ENCODE measurements around the gene PIEZO2.

DNA sequence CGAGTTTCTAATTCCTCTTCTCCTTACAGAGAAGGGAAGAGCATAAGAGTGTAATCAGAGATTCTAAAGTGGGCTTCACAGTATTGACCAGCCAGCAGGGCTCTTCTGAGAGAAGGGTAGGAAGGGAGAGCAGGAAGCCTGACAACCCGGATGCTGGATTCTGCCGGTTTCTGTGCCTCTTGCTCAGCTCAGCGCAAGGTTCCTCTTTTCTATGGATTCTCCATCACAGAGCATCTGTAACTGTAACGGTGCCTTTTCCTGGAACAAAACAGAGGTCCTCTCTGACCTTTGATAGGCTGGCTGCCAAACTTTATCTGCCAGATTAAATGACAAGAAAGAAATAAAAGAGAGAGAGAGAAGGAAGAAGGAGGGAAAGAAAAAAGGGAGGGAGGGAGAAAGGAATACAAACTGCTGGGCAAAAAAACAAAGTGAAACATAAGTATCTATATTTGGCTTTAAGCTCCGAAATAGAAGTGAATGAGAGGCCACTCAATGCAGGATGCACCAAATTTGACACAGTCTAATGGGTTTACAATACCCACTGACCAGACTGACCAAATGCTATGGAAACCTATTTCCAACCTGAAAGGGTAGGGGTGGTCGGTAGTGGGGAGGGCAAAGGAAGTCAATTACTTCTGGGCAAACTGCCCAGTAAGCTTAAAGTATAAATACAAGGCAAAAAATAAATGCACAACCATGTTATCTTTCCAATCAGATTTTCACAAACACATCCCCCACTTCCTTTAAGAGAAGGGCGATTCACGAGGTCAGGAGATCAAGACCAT lies 59.2 kb downstream of the PIEZO2 start:
- TF ChIP-seq, protein P1, sequence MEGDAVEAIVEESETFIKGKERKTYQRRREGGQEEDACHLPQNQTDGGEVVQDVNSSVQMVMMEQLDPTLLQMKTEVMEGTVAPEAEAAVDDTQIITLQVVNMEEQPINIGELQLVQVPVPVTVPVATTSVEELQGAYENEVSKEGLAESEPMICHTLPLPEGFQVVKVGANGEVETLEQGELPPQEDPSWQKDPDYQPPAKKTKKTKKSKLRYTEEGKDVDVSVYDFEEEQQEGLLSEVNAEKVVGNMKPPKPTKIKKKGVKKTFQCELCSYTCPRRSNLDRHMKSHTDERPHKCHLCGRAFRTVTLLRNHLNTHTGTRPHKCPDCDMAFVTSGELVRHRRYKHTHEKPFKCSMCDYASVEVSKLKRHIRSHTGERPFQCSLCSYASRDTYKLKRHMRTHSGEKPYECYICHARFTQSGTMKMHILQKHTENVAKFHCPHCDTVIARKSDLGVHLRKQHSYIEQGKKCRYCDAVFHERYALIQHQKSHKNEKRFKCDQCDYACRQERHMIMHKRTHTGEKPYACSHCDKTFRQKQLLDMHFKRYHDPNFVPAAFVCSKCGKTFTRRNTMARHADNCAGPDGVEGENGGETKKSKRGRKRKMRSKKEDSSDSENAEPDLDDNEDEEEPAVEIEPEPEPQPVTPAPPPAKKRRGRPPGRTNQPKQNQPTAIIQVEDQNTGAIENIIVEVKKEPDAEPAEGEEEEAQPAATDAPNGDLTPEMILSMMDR (IDR thresholded peaks at IDR 0.05): no peak
- TF ChIP-seq EP300 (IDR thresholded peaks at IDR 0.05) (no peak), POLR2AphosphoS5 (IDR thresholded peaks at IDR 0.05) (no peak), POLR2A (IDR thresholded peaks at IDR 0.05) (no peak)

Data from upper lobe of left lung (tissue), 4 donors.